OCI-LY1 (cell line): Measurements from ENCODE around the gene TRIOBP.

ENCODE experiments used
- EZH2 ChIP-seq: fragments of 200-600 bp; sonication (generic), shearing (Covaris generic); IDR thresholded peaks from 2 replicates; pipeline ENCODE4 v1.8.0; 2017; ENCODE audit warnings: borderline replicate concordance, mixed run types, mild to moderate bottlenecking, antibody characterized with exemption, low read length, moderate library complexity, mixed read lengths
- TF ChIP-seq, protein P1 (sequence below): fragments of 200-600 bp; sonication (generic), shearing (Covaris generic); IDR thresholded peaks from 2 replicates; pipeline ENCODE4 v1.5.1; 2017; ENCODE audit warnings: mild to moderate bottlenecking, antibody characterized with exemption, low read length, moderate library complexity, mixed read lengths

DNA sequence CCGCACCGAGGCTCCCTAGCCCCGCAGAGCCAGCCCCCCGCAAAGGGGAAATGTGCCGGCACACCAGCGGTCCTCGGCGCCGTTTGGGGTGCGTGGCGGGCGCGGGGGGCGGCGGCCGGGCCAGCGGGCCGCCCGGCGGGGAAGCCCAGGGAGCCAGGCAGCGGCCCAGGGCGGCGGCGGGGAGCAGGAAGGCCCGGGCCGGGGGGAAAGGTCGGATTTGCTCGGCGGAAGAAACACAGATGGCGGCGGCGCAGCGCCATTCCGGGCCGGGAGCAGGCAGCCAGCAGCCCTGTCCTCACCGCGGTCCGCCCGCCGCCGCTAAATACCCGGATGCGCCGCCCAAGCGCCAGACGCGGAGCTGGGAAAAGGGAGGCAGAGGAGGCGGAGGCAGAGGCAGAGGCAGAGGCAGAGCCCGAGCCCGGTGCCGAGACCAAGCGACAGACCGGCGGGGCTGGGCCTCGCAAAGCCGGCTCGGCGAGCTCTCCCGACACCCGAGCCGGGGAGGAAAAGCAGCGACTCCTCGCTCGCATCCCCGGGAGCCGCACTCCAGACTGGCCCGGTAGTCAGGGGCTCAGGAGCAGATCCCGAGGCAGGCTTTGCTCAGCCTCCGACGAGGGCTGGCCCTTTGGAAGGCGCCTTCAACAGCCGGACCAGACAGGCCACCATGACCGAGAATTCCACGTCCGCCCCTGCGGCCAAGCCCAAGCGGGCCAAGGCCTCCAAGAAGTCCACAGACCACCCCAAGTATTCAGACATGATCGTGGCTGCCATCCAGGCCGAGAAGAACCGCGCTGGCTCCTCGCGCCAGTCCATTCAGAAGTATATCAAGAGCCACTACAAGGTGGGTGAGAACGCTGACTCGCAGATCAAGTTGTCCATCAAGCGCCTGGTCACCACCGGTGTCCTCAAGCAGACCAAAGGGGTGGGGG, 108.3 kb downstream of the TRIOBP start:
- TF ChIP-seq, protein P1, sequence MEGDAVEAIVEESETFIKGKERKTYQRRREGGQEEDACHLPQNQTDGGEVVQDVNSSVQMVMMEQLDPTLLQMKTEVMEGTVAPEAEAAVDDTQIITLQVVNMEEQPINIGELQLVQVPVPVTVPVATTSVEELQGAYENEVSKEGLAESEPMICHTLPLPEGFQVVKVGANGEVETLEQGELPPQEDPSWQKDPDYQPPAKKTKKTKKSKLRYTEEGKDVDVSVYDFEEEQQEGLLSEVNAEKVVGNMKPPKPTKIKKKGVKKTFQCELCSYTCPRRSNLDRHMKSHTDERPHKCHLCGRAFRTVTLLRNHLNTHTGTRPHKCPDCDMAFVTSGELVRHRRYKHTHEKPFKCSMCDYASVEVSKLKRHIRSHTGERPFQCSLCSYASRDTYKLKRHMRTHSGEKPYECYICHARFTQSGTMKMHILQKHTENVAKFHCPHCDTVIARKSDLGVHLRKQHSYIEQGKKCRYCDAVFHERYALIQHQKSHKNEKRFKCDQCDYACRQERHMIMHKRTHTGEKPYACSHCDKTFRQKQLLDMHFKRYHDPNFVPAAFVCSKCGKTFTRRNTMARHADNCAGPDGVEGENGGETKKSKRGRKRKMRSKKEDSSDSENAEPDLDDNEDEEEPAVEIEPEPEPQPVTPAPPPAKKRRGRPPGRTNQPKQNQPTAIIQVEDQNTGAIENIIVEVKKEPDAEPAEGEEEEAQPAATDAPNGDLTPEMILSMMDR, result no peak
- TF ChIP-seq EZH2, result no peak; the same call in 1 of the 2 replicates
